Prostate gland (tissue), 2 donors: ENCODE measurements around the gene PIGU. TPM values are rescaled to one million over a fixed set of nuclear protein-coding genes. Genes with fewer than 3 reads are reported as not detected.

Experiments used
- DNase-seq: peaks from one replicate; pipeline ENCODE4 v3.0.0-alpha.2; 2019; ENCODE audit warnings: low spot score
- H3K27ac ChIP-seq, 2 donors: fragments of 200-600 bp; sonication (generic); 2 replicates each; pipeline ENCODE4 v1.5.1; 2017 to 2019
- H3K27me3 ChIP-seq: fragments of 200-600 bp; sonication (generic); replicated peaks from 2 replicates; pipeline ENCODE4 v1.5.1; 2019; ENCODE audit not compliant: insufficient read depth
- H3K36me3 ChIP-seq, 2 donors: fragments of 200-600 bp; sonication (generic); 1 replicate in 1 of 2; 2 replicates in 1 of 2; pipeline versions ENCODE4 v1.5.1 to v1.8.1; 2017 to 2019
- H3K4me1 ChIP-seq: fragments of 200-600 bp; sonication (generic); replicated peaks from 2 replicates; pipeline ENCODE4 v1.5.1; 2019
- H3K4me3 ChIP-seq, 2 donors: fragments of 200-600 bp; sonication (generic); 2 replicates each; pipeline ENCODE4 v1.5.1; 2017 to 2019
- H3K9me3 ChIP-seq: fragments of 200-600 bp; sonication (generic); 2 replicates; pipeline ENCODE4 v1.5.1; 2017
- CTCF ChIP-seq, 4 experiments: fragments of 200-600 bp in 2 of 4; fragments of 450-650 bp in 2 of 4; sonication (generic) in 2 of 4; IDR thresholded peaks; 1 replicate in 3 of 4; 2 replicates in 1 of 4; pipeline ENCODE4 v1.5.1; 2016 to 2019; ENCODE audit warnings: antibody characterized with exemption in 4 of 4, mild to moderate bottlenecking in 2 of 4, moderate library complexity in 2 of 4
- POLR2A ChIP-seq: fragments of 450-650 bp; IDR thresholded peaks from one replicate; pipeline ENCODE4 v1.6.1; 2016; ENCODE audit warnings: antibody characterized with exemption, mild to moderate bottlenecking
- POLR2AphosphoS5 ChIP-seq: sonication (generic); formaldehyde crosslinking; IDR thresholded peaks from one replicate; pipeline ENCODE4 v1.6.1; 2017; ENCODE audit warnings: antibody characterized with exemption
- WGBS: methylation state at CpG from one replicate; pipeline ENCODE4 v1.1.5; 2018; 5-methylcytosine and 5-hydroxymethylcytosine counted together
- intact Hi-C: fragments of 100-400 bp; cut with DNase I; formaldehyde crosslinking; loops from one replicate; pipeline ENCODE4 v1.14.2; 2022
- total RNA-seq, 2 donors: library from RNA; depleted of rRNA; stranded (reverse); fragments of >200 nt; gene quantifications; one replicate each; pipeline ENCODE4 v1.1.0, GENCODE V29; 2016

The PIGU gene
- total RNA-seq, 2 donors from 2014 or later = 18.2 to 26.4 TPM

DNA sequence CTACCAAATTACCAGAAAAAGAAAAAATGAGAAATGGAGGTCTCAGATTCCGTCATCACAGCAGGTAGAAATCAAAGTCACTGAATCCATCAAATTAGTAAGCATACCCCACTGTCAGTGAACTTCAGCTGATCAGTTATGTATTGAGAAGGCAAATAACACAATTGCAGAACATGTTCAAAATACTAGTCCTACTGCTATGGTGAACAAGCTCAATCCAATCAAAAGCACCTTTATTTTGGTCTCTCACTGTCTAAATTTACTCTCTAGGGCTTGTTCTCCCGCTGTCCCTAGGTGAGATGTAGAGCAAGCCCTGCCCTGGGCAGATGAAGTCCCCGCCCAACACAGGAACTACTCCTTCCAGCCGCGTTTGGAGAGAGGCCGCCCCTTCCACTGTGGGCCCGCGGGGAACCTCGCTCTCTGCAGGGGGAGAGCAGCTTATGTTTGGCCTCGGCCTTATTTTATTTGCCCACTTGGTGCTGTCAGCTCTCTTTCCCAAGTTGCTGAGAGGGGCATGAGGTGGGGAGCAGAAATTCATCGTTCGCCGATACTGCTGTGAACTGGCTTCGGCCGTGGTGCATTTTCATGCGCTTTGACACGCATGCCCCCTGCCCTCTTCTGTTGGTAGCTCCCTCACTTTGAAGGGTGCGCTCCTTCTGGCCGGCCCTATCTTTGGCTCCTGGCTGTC is 132.6 kb downstream of the PIGU start:
- H3K36me3 ChIP-seq = peaks cover 0 to 8% of the 10 kb centered on the region in 2 donors
- WGBS = 22% methylated on average over 19 of the region's 19 CpGs
- no peak overlapping the region for H3K4me3 ChIP-seq
- H3K4me1 ChIP-seq = no peaks in the 10 kb centered on the region
- H3K27me3 ChIP-seq = no peaks in the 10 kb centered on the region
- intact Hi-C loops = no loop called here
- no peak overlapping the region for H3K27ac ChIP-seq
- TF ChIP-seq CTCF (IDR thresholded peaks at IDR 0.05) (no peak), POLR2A (no peak), POLR2AphosphoS5 (no peak)
- no peak for DNase-seq
- H3K9me3 ChIP-seq = no peaks in the 10 kb centered on the region

GRCh38 chr20:34543463-34544056 is 133.3 kb downstream of the PIGU start:
- intact Hi-C loops = no loop called here
- 61% methylated on average over 12 of the region's 12 CpGs for WGBS
- TF ChIP-seq POLR2A (no peak), CTCF (IDR thresholded peaks at IDR 0.05) (no peak), POLR2AphosphoS5 (no peak)

DNA sequence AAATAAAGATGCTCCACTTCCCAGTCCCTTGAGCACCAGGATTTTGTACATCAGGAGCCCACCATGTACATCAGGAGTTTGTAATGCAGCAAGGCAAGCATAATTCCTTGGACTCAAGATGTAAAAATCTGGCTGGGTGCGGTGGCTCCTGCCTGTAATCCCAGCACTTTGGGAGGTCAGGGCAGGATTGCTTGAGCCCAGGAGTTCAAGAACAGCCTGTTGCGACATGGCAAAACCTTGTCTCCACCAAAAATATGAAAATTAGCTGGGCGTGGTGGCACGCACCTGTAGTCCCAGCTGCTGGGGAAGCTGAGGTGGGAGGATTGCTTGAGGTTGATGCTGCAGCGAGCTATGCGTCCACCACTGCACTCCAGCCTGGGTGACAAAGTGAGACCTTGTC is 134.5 kb downstream of the PIGU start:
- no peak overlapping the region for H3K27ac ChIP-seq
- no peak for DNase-seq
- H3K4me1 ChIP-seq = no peaks in the 10 kb centered on the region
- WGBS = 97% methylated on average over 6 of the region's 6 CpGs
- no peak overlapping the region for H3K4me3 ChIP-seq
- intact Hi-C loops = no loop called here
- H3K27me3 ChIP-seq = no peaks in the 10 kb centered on the region
- H3K36me3 ChIP-seq = peaks cover 0 to 8% of the 10 kb centered on the region in 2 donors
- no peaks in the 10 kb centered on the region for H3K9me3 ChIP-seq
- TF ChIP-seq CTCF (IDR thresholded peaks at IDR 0.05) (no peak), POLR2A (no peak), POLR2AphosphoS5 (no peak)

More at GRCh38 chr20:34543463-34544056, 133.3 kb downstream of the PIGU start:
- no peak overlapping the region for H3K4me3 ChIP-seq
- H3K9me3 ChIP-seq = no peaks in the 10 kb centered on the region
- H3K27me3 ChIP-seq = no peaks in the 10 kb centered on the region
- H3K27ac ChIP-seq = no peak overlapping the region
- H3K36me3 ChIP-seq = peaks cover 0 to 8% of the 10 kb centered on the region in 2 donors
- no peaks in the 10 kb centered on the region for H3K4me1 ChIP-seq
- no peak for DNase-seq

GRCh38 chr20:34541917-34542316 is 135.0 kb downstream of the PIGU start:
- no peaks in the 10 kb centered on the region for H3K9me3 ChIP-seq
- TF ChIP-seq POLR2A (no peak), POLR2AphosphoS5 (no peak), CTCF (IDR thresholded peaks at IDR 0.05) (no peak)
- H3K4me3 ChIP-seq = no peak overlapping the region
- WGBS = 79% methylated on average over 16 of the region's 16 CpGs
- H3K4me1 ChIP-seq = no peaks in the 10 kb centered on the region
- no peaks in the 10 kb centered on the region for H3K27me3 ChIP-seq
- no peak for DNase-seq
- peaks cover 0 to 8% of the 10 kb centered on the region in 2 donors for H3K36me3 ChIP-seq
- no peak overlapping the region for H3K27ac ChIP-seq
- intact Hi-C loops = no loop called here
